Measurements from ENCODE around the gene EXOSC9.

EXOSC9 gene

DNA sequence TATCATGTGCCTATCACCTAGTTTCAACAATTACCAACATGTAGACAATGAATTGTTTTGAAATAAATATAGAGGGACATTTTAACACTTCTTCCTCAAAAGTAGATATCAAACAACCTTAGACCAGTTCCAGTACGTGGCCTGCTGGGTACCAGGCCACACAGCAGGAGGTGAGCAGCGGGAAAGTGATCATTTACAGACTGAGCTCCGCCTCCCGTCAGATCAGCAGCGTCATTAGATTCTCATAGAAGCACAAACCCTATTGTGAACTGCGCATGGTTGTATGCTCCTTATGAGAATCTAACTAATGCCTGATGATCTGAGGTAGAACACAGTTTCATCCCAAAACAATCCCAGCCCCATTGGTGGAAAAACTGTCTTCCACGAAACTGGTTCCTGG lies 62.7 kb downstream of the EXOSC9 start:
- Histone ChIP-seq H3K27ac (ENCODE audit: low read length, poor library complexity, severe bottlenecking) (no peak overlapping the region), H2BK12ac (ENCODE audit: low read length in 2 of 2) (no peak overlapping the region), H3K23ac (ENCODE audit: low read length in 2 of 2) (no peak overlapping the region), H4K91ac (ENCODE audit: low read length) (no peak overlapping the region), H3K18ac (ENCODE audit: low read depth in 1 of 2, low read length in 2 of 2) (no peak overlapping the region), H3K79me1 (replicated peaks; ENCODE audit: low read length, poor library complexity, severe bottlenecking) (peaks cover 12% of the 10 kb centered on the region), H3K4me1 (ENCODE audit: control insufficient read depth, insufficient read depth, low read depth, low read length) (peaks cover 4% of the 10 kb centered on the region), H2AK5ac (ENCODE audit: low read length, severe bottlenecking) (no peak overlapping the region), H3K9ac (ENCODE audit: low read length) (no peak overlapping the region), H2BK15ac (ENCODE audit: low read depth, poor library complexity, severe bottlenecking) (no peak overlapping the region), H4K8ac (ENCODE audit: low read length) (no peak overlapping the region), H2BK5ac (ENCODE audit: low read depth, low read length, poor library complexity, severe bottlenecking) (no peak overlapping the region), H2BK120ac (ENCODE audit: low read depth, low read length) (no peak overlapping the region), H3K14ac (ENCODE audit: low read length in 2 of 2) (no peak overlapping the region), H3K27me3 (ENCODE audit: control insufficient read depth in 1 of 2, insufficient read depth in 1 of 2, low read length in 2 of 2) (no peaks in the 10 kb centered on the region), H2AFZ (ENCODE audit: low read depth, low read length) (no peak overlapping the region), H3K9me3 (ENCODE audit: control insufficient read depth, low read length) (peaks cover 13% of the 10 kb centered on the region), H3K36me3 (ENCODE audit: control insufficient read depth in 1 of 2, insufficient read depth in 2 of 2, low read depth in 1 of 2, low read length in 2 of 2) (peaks cover 0 to 75% of the 10 kb centered on the region in 2 experiments), H3K4me2 (ENCODE audit: low read length, poor library complexity, severe bottlenecking) (no peak overlapping the region), H3K4ac (ENCODE audit: low read depth in 1 of 2, low read length in 2 of 2) (no peak overlapping the region), H3K4me3 (ENCODE audit: insufficient read depth in 1 of 2, low read depth in 1 of 2, low read length in 2 of 2) (no peak overlapping the region)
- WGBS = 83% methylated on average over 7 of the region's 7 CpGs
- DNase-seq = no peak
